Stimulated activated CD8-positive, alpha-beta memory T cell treated with anti-CD3 and anti-CD28 coated beads, Interleukin-2, amount 100 ng/mL, for 48 hours (primary cell): ENCODE data around the gene RABL6.
A peak's percentile ranks its signal among the peaks of the same experiment; 100 is the strongest.
"Not testable (repeated sequence)": the region's sequence is repeated elsewhere in the genome, so short reads cannot be mapped to it uniquely, and the experiment has no call there.

Experiments used
- DNase-seq, 2 donors: peaks; one replicate each; pipeline ENCODE4 v3.0.0-alpha.2; 2020; ENCODE audit warnings: low read depth in 2 of 2

RABL6 gene

GRCh38 chr9:136774416-136775045, 33.2 kb upstream of the RABL6 start:
- DNase-seq, result no peak

GRCh38 chr9:136775191-136775590, 32.6 kb upstream of the RABL6 start:
- no peak for DNase-seq

GRCh38 chr9:136776947-136777346, 30.8 kb upstream of the RABL6 start:
- DNase-seq, result no peak

- no peak for DNase-seq
Measured at GRCh38 chr9:136777359-136777758, 30.4 kb upstream of the RABL6 start.

GRCh38 chr9:136779808-136780207, 27.9 kb upstream of the RABL6 start:
- no peak for DNase-seq

- no peak for DNase-seq
Measured at GRCh38 chr9:136782452-136782851, 25.3 kb upstream of the RABL6 start.

- DNase-seq, result no peak
Measured at GRCh38 chr9:136784249-136784996, 23.3 kb upstream of the RABL6 start.

DNA sequence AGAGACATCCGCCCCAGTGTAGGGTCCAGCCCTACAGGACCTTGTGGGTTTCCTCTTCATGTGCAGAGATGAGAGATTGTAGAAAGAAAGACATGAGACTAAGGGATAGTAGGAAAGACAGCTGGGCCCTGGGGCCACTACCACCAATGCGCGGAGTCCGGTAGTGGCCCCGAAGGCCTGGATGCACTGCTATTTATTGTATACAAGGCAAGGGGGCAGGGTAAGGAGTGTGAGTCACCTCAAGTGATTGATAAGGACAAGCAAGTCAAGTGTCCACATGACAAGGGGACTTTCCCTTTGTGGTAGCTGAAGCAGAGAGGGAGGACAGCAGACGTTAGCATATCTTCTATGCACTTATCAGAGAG, 22.8 kb upstream of the RABL6 start:
- DNase-seq, result no peak

- DNase-seq, result not testable (repeated sequence)
Measured at GRCh38 chr9:136785565-136786355, 22.0 kb upstream of the RABL6 start.

DNA sequence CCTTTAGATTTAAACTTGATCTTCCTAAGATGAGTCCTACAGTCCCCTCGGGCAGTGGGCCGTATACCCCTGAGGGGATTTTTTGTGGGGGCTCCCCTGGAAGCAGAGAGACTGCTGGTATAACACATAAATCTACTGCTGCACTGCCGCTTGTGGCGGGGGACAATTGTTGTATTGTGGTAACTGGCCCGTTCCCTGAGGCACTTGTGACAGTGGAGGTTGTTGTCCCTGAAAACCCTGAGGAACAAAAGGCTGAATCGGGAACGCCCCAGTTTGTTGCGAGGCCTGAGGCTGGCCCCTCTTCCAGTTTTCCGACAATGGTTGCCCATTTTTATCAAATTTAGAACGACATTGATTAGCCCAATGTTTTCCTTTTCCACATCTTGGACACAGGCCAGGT, 21.3 kb upstream of the RABL6 start:
- DNase-seq, result no peak

DNA sequence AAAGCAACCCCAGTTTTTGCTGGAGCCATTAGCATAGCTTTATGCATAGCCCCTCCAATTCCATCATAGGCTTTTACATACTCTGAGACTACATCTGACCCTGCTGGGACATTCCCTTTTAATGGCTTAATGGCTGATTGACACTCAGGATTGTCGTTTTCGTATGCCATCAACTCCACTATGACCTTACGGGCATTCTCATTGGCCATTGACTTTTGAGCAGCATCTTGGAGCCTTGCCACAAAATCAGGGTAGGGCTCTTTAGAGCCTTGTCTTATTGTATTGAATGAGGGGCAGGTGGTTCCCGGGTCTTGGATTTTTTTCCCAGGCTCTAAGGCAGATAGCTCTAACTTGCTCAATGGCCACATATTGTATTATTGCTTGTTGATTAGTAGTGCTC, 20.8 kb upstream of the RABL6 start:
- DNase-seq, result not testable (repeated sequence)

- DNase-seq, result peak; percentile 54 to 62
Measured at GRCh38 chr9:136787690-136788400, 19.9 kb upstream of the RABL6 start.

- DNase-seq, result not testable (repeated sequence)
Measured at GRCh38 chr9:136788644-136789522, 18.9 kb upstream of the RABL6 start.

GRCh38 chr9:136789523-136789937, 18.2 kb upstream of the RABL6 start:
- no peak for DNase-seq

- DNase-seq, result peak; percentile 100
Measured at GRCh38 chr9:136790640-136791515, 16.9 kb upstream of the RABL6 start, which contains the start of gene TMEM141. TMEM141 (plus strand) TSS chr9:136791344; CDS start chr9:136791371, 27 bp downstream.

DNA sequence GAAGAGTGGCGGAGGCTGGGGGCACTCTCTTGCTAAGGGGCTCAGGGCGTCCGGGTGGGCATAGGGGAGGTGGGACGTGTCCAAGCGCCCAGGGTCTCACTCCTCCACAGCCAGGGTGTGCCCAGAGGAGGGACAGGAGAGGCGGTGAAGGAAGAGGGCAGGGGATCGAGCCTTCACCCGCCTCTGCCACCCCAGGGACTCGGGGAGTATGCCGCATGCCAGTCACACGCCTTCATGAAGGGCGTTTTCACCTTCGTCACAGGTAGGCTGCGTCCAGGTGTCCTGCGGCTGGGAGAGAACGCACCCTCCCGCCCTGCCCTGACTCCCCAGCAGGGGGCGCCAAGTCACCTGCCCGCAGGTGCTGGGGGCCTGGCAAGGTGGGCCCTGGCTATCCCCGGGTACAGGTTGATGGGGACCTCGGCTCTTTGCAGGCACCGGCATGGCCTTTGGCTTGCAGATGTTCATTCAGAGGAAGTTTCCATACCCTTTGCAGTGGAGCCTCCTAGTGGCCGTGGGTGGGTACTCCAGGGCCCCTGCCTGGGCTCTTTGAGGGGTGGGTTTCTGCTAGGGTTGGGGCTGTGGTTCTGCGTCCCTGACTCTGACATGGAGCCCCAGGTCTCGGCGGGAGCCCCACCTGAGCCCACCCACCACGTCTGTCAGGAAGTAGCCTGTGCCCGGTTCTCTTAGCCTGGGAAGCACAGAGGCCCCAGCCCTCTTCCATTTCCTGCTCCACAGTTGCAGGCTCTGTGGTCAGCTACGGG, 16.1 kb upstream of the RABL6 start:
- peak in 1 of 2 donors; percentile 44 for DNase-seq

DNA sequence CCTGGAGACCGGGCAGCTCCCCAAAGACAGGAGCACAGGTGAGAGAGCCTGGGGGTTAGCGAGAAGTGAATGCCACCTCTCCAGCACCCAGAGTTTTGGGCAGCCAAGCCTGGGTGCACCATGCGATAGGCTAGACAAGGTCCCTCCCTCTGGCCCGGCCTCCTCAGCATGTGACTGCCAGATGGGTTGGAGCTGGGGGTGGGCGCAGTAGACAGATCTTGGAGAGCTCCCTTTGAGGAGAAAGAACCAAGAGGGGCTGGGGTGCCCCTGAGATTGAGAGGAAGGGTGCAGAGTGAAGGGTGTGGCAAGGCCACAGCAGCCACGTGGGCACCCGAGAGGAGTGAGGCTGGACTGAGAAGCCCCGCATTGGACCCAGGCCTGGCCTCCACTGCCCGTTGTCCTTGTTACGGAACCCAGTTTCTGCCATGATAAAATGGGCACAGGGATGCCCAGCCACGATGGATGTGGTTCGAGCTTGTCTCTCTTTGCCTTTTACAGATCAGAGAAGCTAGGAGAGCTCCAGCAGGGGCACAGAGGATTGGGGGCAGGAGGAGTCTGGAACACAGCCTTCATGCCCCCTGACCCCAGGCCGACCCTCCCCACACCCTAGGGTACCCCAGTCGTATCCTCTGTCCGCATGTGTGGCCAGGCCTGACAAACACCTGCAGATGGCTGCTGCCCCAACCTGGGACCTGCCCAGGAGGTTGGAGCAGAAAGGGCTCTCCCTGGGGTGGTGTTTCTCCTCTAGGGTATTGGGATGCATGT, 15.2 kb upstream of the RABL6 start:
- DNase-seq, result no peak
